ENCODE results near the gene EXOC7. TPM values are rescaled to one million over a fixed set of nuclear protein-coding genes. Genes with fewer than 3 reads are reported as not detected.

The EXOC7 gene
- total and polyA plus RNA-seq, 2 of the 8 experiments (the other 6 are each of a cell fraction or from before 2014, with no cell fraction given), result 77.1 to 92.6 TPM

DNA sequence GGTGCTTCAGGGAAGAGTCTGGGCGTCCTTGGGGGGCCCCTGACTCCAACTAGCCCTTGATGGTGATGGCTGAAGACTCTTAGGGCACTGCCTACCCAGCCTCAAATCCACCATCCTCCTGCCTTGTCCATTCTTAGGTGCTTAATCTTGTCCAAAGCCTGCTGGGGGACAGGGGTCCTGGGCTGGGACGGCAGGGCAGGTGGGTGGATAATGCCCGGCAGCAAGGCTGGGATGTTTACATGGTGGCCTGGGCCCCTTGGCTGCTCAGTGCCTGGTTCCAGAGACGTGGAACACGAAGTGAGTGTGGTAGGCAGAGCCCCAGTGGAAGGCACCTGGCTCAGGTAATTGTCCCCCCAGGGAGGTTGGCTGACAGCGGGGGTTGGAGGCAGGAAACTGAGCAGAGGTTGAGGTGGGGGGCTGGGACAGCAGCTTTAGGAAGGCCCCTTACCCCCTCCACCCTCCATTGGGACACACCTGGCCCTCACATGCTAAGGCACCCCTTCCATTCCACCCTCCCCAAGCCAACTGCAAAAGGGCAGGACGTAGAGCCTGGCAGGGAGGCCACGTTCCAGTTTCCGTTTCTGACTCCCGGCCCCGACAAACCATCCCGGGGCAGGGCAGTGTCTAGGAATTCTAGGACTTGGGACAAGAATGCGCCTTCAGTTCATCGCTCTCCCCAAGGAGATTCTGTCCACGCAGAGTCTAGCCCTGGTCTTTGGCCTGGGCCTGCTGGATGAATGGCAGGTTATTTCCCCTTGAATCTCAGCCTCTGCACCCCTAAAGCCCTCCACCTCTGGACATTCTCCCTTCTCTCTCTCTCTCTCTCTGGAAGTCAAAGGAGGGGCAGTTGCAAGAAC is 35.5 kb upstream of the EXOC7 start (continued):
- TF ChIP-seq EZH2 (IDR thresholded peaks at IDR 0.05; ENCODE audit: low read depth, low read length, severe bottlenecking) (peak; percentile 52), KDM4A (IDR thresholded peaks at IDR 0.05; ENCODE audit: low read depth, low read length, severe bottlenecking) (no peak), SP4 (IDR thresholded peaks at IDR 0.05; ENCODE audit: low read length) (no peak), KDM1A (IDR thresholded peaks at IDR 0.05; ENCODE audit: borderline replicate concordance, low read length) (no peak), CBX8 (IDR thresholded peaks at IDR 0.05; ENCODE audit: borderline replicate concordance, low read depth, low read length) (no peak), SUZ12 (IDR thresholded peaks at IDR 0.05; ENCODE audit: low read length) (peak; percentile 54; the same call in 1 of the 2 replicates)

All from H1 (cell line).